Rectal smooth muscle tissue (tissue), 1 donor: ENCODE data around the gene DCXR.

ENCODE experiments used
- H3K27ac ChIP-seq: one replicate; pipeline ENCODE4 v1.7.0; 2013; ENCODE audit warnings: low read depth, low read length, inconsistent platforms
- H3K27me3 ChIP-seq: one replicate; pipeline ENCODE4 v1.7.0; 2013; ENCODE audit warnings: low read length; ENCODE audit not compliant: control insufficient read depth, insufficient read depth
- H3K36me3 ChIP-seq: one replicate; pipeline ENCODE4 v1.7.0; 2013; ENCODE audit warnings: low read length; ENCODE audit not compliant: control insufficient read depth, insufficient read depth
- H3K4me1 ChIP-seq: one replicate; pipeline ENCODE4 v1.7.0; 2013; ENCODE audit warnings: low read length; ENCODE audit not compliant: control insufficient read depth, insufficient read depth
- H3K4me3 ChIP-seq: one replicate; pipeline ENCODE4 v1.7.0; 2013; ENCODE audit warnings: low read length
- H3K9ac ChIP-seq: one replicate; pipeline ENCODE4 v1.7.0; 2013; ENCODE audit warnings: low read length

The DCXR gene

GRCh38 chr17:82050152-82050760, 12.8 kb upstream of the DCXR start:
- Histone ChIP-seq H3K36me3 (peaks cover 20% of the 10 kb centered on the region), H3K27ac (no peak overlapping the region), H3K27me3 (no peaks in the 10 kb centered on the region), H3K9ac (no peak overlapping the region), H3K4me1 (peaks cover 13% of the 10 kb centered on the region), H3K4me3 (peak overlapping the region; percentile 64)

- peaks cover 13% of the 10 kb centered on the region for H3K4me1 ChIP-seq
- peaks cover 13% of the 10 kb centered on the region for H3K36me3 ChIP-seq
These were observed 12.0 kb upstream of the DCXR start for GRCh38 chr17:82049521-82049971.

DNA sequence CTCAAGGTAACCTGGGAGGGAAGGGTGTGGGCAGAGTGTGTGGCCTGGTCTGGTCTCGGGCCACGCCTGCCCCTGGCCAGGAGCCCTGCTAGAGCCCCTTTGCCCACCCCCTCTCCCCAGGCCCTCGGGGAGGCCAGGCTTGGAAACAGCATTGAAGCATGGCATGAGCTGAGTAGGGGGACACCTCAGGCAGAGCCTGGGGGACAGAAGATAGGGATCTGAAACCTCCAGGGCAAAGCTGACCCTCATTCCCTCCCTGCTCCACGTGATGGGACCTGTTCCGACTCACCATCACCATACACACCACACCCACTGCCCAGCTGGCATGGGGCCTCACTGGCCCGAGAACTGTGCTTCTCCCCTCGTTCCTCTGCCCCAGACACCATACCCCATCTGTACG, 11.6 kb upstream of the DCXR start:
- H3K27ac ChIP-seq = no peak overlapping the region
- peaks cover 10% of the 10 kb centered on the region for H3K36me3 ChIP-seq
- H3K4me1 ChIP-seq = peaks cover 13% of the 10 kb centered on the region
- no peak overlapping the region for H3K4me3 ChIP-seq
- no peaks in the 10 kb centered on the region for H3K27me3 ChIP-seq
- no peak overlapping the region for H3K9ac ChIP-seq

More at GRCh38 chr17:82049521-82049971, 12.0 kb upstream of the DCXR start:
- Histone ChIP-seq H3K27ac (no peak overlapping the region), H3K4me3 (no peak overlapping the region), H3K27me3 (no peaks in the 10 kb centered on the region), H3K9ac (no peak overlapping the region)

DNA sequence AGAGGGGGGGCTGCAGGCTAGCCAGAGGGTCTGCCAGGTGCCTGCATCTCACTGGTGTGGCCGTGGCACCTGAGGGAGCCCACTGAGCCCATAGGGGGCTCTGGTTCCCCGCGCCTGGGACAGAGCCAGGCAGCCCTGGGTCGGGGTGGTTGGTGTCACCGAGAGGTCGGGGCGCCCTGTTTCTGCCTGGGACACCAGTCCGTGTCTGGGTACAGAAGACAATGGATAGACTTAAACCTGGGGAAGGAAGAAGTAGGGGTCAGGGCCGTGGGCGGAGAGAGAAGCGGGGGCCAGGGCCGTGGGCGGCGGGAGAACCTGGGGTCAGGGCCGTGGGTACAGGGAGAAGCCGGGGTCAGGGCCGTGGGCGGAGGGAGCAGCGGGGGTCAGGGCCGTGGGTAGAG, 11.1 kb upstream of the DCXR start:
- no peak overlapping the region for H3K27ac ChIP-seq
- H3K36me3 ChIP-seq = peaks cover 5% of the 10 kb centered on the region
- no peak overlapping the region for H3K9ac ChIP-seq
- peaks cover 13% of the 10 kb centered on the region for H3K4me1 ChIP-seq
- no peaks in the 10 kb centered on the region for H3K27me3 ChIP-seq
- no peak overlapping the region for H3K4me3 ChIP-seq

GRCh38 chr17:82047914-82048570, 10.5 kb upstream of the DCXR start:
- no peaks in the 10 kb centered on the region for H3K27me3 ChIP-seq
- peaks cover 5% of the 10 kb centered on the region for H3K36me3 ChIP-seq
- H3K4me3 ChIP-seq = no peak overlapping the region
- H3K27ac ChIP-seq = no peak overlapping the region
- peaks cover 13% of the 10 kb centered on the region for H3K4me1 ChIP-seq
- no peak overlapping the region for H3K9ac ChIP-seq

DNA sequence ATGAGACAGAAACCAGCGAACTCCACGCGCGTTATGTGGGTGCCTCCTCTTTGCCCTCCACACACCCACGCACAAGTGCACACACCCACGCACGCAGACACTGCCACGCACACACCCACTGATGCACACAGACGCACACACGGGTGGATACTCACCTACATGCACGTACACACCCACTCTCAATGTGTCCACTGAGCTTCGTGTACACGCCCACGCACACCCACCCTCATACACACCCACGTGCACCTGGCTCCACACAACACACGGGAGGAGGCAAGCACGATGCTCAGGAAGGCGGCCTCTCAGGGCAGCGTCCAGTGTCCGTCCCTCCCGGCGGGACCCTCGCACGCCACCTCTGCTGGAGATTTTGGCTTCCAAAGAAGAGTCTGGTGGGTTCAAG, 9.9 kb upstream of the DCXR start:
- Histone ChIP-seq H3K27me3 (no peaks in the 10 kb centered on the region), H3K4me3 (no peak overlapping the region), H3K4me1 (peaks cover 8% of the 10 kb centered on the region), H3K9ac (no peak overlapping the region), H3K36me3 (peaks cover 5% of the 10 kb centered on the region), H3K27ac (no peak overlapping the region)

DNA sequence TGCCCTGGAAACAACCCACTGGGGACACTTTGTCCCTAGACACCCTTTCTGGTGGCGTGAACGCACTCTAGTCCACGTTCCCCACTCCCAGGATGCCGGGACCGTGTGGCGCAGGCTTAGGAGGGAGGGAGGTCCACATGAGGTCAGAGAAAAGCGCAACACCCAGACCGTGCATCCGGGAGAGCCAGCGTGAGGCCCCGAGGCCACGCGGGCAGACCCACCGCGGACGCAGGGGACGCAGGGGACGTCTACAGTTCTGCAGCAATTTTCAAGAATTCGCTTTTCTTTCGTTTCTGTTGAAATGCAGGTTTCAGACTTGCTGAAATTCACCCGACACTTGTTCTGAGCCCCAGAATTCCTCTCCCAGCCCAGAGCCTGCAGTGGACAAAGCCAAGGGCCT, 9.4 kb upstream of the DCXR start:
- Histone ChIP-seq H3K36me3 (peaks cover 5% of the 10 kb centered on the region), H3K27ac (no peak overlapping the region), H3K27me3 (no peaks in the 10 kb centered on the region), H3K4me3 (no peak overlapping the region), H3K9ac (no peak overlapping the region), H3K4me1 (peaks cover 8% of the 10 kb centered on the region)

DNA sequence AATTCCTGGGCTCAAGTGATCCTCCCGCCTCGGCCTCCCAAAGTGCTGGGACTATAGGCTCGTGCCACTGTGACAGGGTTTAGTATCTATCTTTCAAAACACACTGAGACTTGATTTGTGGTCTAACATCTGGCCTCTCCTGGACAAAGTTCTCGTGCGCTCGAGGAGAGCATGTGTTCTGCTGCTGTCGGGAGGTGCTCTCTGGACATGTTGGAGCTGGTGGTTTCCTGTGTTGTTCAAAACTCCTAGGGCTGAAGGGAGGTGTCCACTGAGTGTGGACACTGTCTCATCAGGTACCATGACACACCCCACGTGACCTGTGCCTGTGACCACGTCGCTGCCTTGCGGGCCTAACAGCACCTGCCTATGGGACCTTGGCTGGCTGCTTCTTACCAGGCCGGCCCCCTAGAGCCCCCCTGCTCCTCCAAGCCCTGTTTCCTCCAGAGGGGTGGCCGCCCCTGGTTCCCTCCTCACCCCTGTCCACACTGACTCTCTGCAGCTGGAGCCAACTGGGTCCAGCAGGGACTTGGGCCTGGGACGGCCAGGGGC, 8.5 kb upstream of the DCXR start:
- H3K36me3 ChIP-seq = peaks cover 5% of the 10 kb centered on the region
- peaks cover 8% of the 10 kb centered on the region for H3K4me1 ChIP-seq

DNA sequence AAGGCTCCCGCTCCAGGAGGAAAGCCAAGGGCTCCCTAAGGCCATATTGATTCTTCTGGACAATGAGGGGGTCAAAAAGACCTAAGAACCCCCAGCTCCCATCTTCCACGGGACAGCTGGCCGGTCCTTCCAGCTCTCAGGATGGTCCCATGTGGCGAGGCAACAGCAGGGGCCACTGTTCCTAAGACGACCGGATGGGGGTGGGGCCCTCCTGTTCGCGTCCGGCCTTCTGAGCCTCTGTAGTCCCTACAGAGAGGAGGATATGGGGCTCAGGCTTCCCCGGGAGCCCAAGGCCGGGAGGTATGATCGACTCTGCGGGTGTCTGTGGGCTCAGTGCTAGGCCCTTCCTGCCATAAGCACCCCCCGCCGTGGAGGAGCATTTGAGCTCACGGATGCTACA, 6.0 kb upstream of the DCXR start:
- H3K36me3 ChIP-seq = no peaks in the 10 kb centered on the region
- H3K9ac ChIP-seq = no peak overlapping the region
- H3K27ac ChIP-seq = no peak overlapping the region
- H3K27me3 ChIP-seq = no peaks in the 10 kb centered on the region
- H3K4me3 ChIP-seq = no peak overlapping the region
- no peaks in the 10 kb centered on the region for H3K4me1 ChIP-seq

More for the DNA sequence above, 8.5 kb upstream of the DCXR start:
- Histone ChIP-seq H3K27me3 (no peaks in the 10 kb centered on the region), H3K27ac (no peak overlapping the region), H3K4me3 (no peak overlapping the region), H3K9ac (no peak overlapping the region)

GRCh38 chr17:82042649-82043048, 5.2 kb upstream of the DCXR start:
- Histone ChIP-seq H3K36me3 (no peaks in the 10 kb centered on the region), H3K9ac (no peak overlapping the region), H3K27me3 (no peaks in the 10 kb centered on the region), H3K4me3 (no peak overlapping the region), H3K27ac (no peak overlapping the region), H3K4me1 (peaks cover 2% of the 10 kb centered on the region)

- H3K36me3 ChIP-seq = no peaks in the 10 kb centered on the region
- H3K27ac ChIP-seq = no peak overlapping the region
- peaks cover 7% of the 10 kb centered on the region for H3K4me1 ChIP-seq
- no peaks in the 10 kb centered on the region for H3K27me3 ChIP-seq
- H3K4me3 ChIP-seq = no peak overlapping the region
- H3K9ac ChIP-seq = no peak overlapping the region
These were observed 3.8 kb upstream of the DCXR start for GRCh38 chr17:82041144-82041814.

DNA sequence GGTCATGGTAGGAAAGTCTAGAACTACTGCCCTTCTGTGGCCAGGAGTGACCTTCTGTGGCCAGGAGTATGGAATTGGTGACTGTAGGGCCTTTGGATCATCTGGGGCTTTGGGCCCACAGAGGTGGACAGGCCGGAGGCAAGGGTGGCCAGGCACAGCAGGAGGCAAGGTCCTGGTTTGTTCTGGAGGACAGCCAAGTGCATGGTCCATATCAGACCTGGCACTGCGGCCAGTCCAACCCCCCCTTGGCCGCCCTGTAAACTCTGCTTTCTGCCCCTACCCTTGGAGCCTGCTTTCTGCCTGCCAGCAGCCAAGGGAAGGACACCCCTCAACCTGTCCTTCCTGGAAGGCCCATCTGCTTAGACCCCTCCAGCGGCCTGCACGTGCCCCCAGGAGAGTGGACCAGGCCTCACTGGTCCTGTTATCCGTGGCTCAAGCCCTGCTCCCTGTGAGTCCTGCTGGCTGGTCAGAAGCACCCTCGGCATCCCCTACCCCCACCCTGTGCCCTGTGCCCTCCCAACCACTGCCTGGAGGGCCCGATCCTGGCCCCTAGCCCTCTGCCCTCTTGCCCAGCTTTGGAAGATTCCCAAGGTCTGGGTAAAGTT, 2.3 kb upstream of the DCXR start:
- Histone ChIP-seq H3K27me3 (no peaks in the 10 kb centered on the region), H3K36me3 (no peaks in the 10 kb centered on the region), H3K4me3 (no peak overlapping the region), H3K9ac (no peak overlapping the region), H3K27ac (no peak overlapping the region), H3K4me1 (peaks cover 7% of the 10 kb centered on the region)
